Right forelimb (tissue), 1 donor: ENCODE results near the gene HS3ST2.
"Not testable (repeated sequence)": the region's sequence is repeated elsewhere in the genome, so short reads cannot be mapped to it uniquely, and the experiment has no call there.

Source experiments
- DNase-seq: peaks from one replicate; pipeline ENCODE4 v3.0.0-alpha.2; 2018

Gene HS3ST2

GRCh38 chr16:22938647-22939046 lies 124.7 kb downstream of the HS3ST2 start:
- DNase-seq = no peak

GRCh38 chr16:22939744-22940363 lies 125.9 kb downstream of the HS3ST2 start:
- not testable (repeated sequence) for DNase-seq

- DNase-seq = no peak
Measured at GRCh38 chr16:22941970-22942501, 128.1 kb downstream of the HS3ST2 start.

GRCh38 chr16:22942811-22943210 lies 128.8 kb downstream of the HS3ST2 start:
- DNase-seq = no peak

GRCh38 chr16:22945361-22945760 lies 131.4 kb downstream of the HS3ST2 start:
- DNase-seq = no peak

- DNase-seq = no peak
Measured at GRCh38 chr16:22946433-22946832, 132.5 kb downstream of the HS3ST2 start.

GRCh38 chr16:22948058-22948602 lies 134.2 kb downstream of the HS3ST2 start:
- no peak for DNase-seq

GRCh38 chr16:22948603-22949368 lies 134.8 kb downstream of the HS3ST2 start:
- DNase-seq = peak; percentile 68

GRCh38 chr16:22955461-22956070 lies 141.6 kb downstream of the HS3ST2 start:
- no peak for DNase-seq

- no peak for DNase-seq
Measured at GRCh38 chr16:22961206-22961605, 147.2 kb downstream of the HS3ST2 start.

GRCh38 chr16:22962905-22963304 lies 148.9 kb downstream of the HS3ST2 start:
- no peak for DNase-seq
